Activated CD8-positive, alpha-beta memory T cell treated with anti-CD3 and anti-CD28 coated beads, Interleukin-2, amount 10 ng/mL, durations not matched to agents 7 days and 5 days (primary cell): ENCODE results near the gene TRIM44. TPM values are rescaled to one million over a fixed set of nuclear protein-coding genes. Genes with fewer than 3 reads are reported as not detected.
"Not testable (repeated sequence)": the region's sequence is repeated elsewhere in the genome, so short reads cannot be mapped to it uniquely, and the experiment has no call there.

Source experiments
- ATAC-seq: fragments of 150-1000 bp; cut with Tn5 transposase; one replicate; pipeline ENCODE4 v1.10.0; 2021; ENCODE audit warnings: moderate library complexity
- CTCF ChIA-PET: fragments of 350-600 bp; sonication (Branson Sonifier 250); formaldehyde crosslinking; loops from one replicate; lab custom pipeline; 2021; ENCODE audit warnings: antibody characterized with exemption; lab: Charles Lee
- DNase-seq: peaks from one replicate; pipeline ENCODE4 v3.0.0-alpha.2; 2020
- H3K27ac Mint-ChIP-seq: one replicate; pipeline ENCODE4 v1.8.0; 2021; ENCODE audit warnings: mild to moderate bottlenecking, mixed read lengths
- H3K27me3 Mint-ChIP-seq: one replicate; pipeline ENCODE4 v1.8.0; 2021; ENCODE audit warnings: mixed read lengths
- H3K36me3 Mint-ChIP-seq: one replicate; pipeline ENCODE4 v1.8.0; 2021; ENCODE audit warnings: mild to moderate bottlenecking, mixed read lengths
- H3K4me1 Mint-ChIP-seq: one replicate; pipeline ENCODE4 v1.8.0; 2021; ENCODE audit warnings: mixed read lengths
- H3K4me3 Mint-ChIP-seq: one replicate; pipeline ENCODE4 v1.8.0; 2021; ENCODE audit warnings: mild to moderate bottlenecking, moderate library complexity, mixed read lengths
- H3K9me3 Mint-ChIP-seq: one replicate; pipeline ENCODE4 v1.8.0; 2022; ENCODE audit warnings: low read depth, mixed read lengths
- total RNA-seq, 2 experiments: library from RNA; stranded (reverse); gene quantifications; one replicate each; pipeline ENCODE4 v1.2.3, GENCODE V29; 2021

Gene TRIM44
- total RNA-seq, 2 experiments from 2014 or later = 23.1 to 24.2 TPM

- CTCF ChIA-PET = interaction anchor here (1.8 kb wide), 1 partner anchor 8 kb away, joined by 4 read pairs; no protein-coding TSS in a partner anchor
- H3K27me3 Mint-ChIP-seq, H3K4me1 Mint-ChIP-seq, H3K36me3 Mint-ChIP-seq, H3K4me3 Mint-ChIP-seq, H3K9me3 Mint-ChIP-seq, DNase-seq, H3K27ac Mint-ChIP-seq, ATAC-seq: not testable (repeated sequence)
Measured at GRCh38 chr11:35777241-35777640, 114.7 kb downstream of the TRIM44 start.

GRCh38 chr11:35778943-35779342 lies 116.4 kb downstream of the TRIM44 start:
- H3K4me3 Mint-ChIP-seq, H3K4me1 Mint-ChIP-seq, H3K27ac Mint-ChIP-seq, CTCF ChIA-PET, H3K27me3 Mint-ChIP-seq, H3K9me3 Mint-ChIP-seq, DNase-seq, ATAC-seq, H3K36me3 Mint-ChIP-seq: not testable (repeated sequence)

GRCh38 chr11:35779409-35779808 lies 116.8 kb downstream of the TRIM44 start:
- CTCF ChIA-PET = interaction anchor here (0.7 kb wide), 1 partner anchor 177 kb away, joined by 3 read pairs; no protein-coding TSS in a partner anchor
- H3K27ac Mint-ChIP-seq = no peak overlapping the region
- H3K4me1 Mint-ChIP-seq = peaks cover 6% of the 10 kb centered on the region
- H3K9me3 Mint-ChIP-seq = peaks cover 6% of the 10 kb centered on the region
- H3K36me3 Mint-ChIP-seq = peaks cover 7% of the 10 kb centered on the region
- H3K4me3 Mint-ChIP-seq = no peak overlapping the region
- DNase-seq (no peak), ATAC-seq (no peak)
- no peaks in the 10 kb centered on the region for H3K27me3 Mint-ChIP-seq

GRCh38 chr11:35780951-35781860 lies 118.6 kb downstream of the TRIM44 start:
- H3K27ac Mint-ChIP-seq = no peak overlapping the region
- peaks cover 4% of the 10 kb centered on the region for H3K36me3 Mint-ChIP-seq
- no peaks in the 10 kb centered on the region for H3K27me3 Mint-ChIP-seq
- DNase-seq (no peak), ATAC-seq (no peak)
- H3K4me3 Mint-ChIP-seq = no peak overlapping the region
- peaks cover 17% of the 10 kb centered on the region for H3K4me1 Mint-ChIP-seq
- peaks cover 6% of the 10 kb centered on the region for H3K9me3 Mint-ChIP-seq
- CTCF ChIA-PET = interaction anchor here (1.4 kb wide), 1 partner anchor 165 kb away, joined by 3 read pairs; no protein-coding TSS in a partner anchor

- Mint-ChIP-seq H3K9me3 (peaks cover 6% of the 10 kb centered on the region), H3K27me3 (no peaks in the 10 kb centered on the region), H3K4me3 (no peak overlapping the region), H3K4me1 (peaks cover 20% of the 10 kb centered on the region), H3K36me3 (peaks cover 4% of the 10 kb centered on the region), H3K27ac (no peak overlapping the region)
- DNase-seq (no peak), ATAC-seq (no peak)
- CTCF ChIA-PET = interaction anchor here (1.4 kb wide), 1 partner anchor 166 kb away, joined by 3 read pairs; no protein-coding TSS in a partner anchor
Measured at GRCh38 chr11:35781861-35782470, 119.4 kb downstream of the TRIM44 start.

- Mint-ChIP-seq H3K4me3 (no peak overlapping the region), H3K27me3 (no peaks in the 10 kb centered on the region), H3K27ac (no peak overlapping the region), H3K36me3 (peaks cover 4% of the 10 kb centered on the region), H3K9me3 (peaks cover 3% of the 10 kb centered on the region), H3K4me1 (peaks cover 20% of the 10 kb centered on the region)
- CTCF ChIA-PET = no interaction called here
- DNase-seq = no peak
- ATAC-seq = no peak
Measured at GRCh38 chr11:35783809-35784208, 121.2 kb downstream of the TRIM44 start.

GRCh38 chr11:35784699-35785098 lies 122.1 kb downstream of the TRIM44 start:
- H3K4me1 Mint-ChIP-seq = peaks cover 20% of the 10 kb centered on the region
- ATAC-seq (no peak), DNase-seq (no peak)
- no peak overlapping the region for H3K27ac Mint-ChIP-seq
- no peaks in the 10 kb centered on the region for H3K9me3 Mint-ChIP-seq
- CTCF ChIA-PET = interaction anchor here (1.4 kb wide), 1 partner anchor 8 kb away, joined by 4 read pairs; no protein-coding TSS in a partner anchor
- H3K27me3 Mint-ChIP-seq = no peaks in the 10 kb centered on the region
- H3K4me3 Mint-ChIP-seq = no peak overlapping the region
- H3K36me3 Mint-ChIP-seq = peaks cover 4% of the 10 kb centered on the region

- ATAC-seq = no peak
- Mint-ChIP-seq H3K4me3 (no peak overlapping the region), H3K4me1 (peaks cover 20% of the 10 kb centered on the region), H3K27ac (no peak overlapping the region), H3K36me3 (peaks cover 4% of the 10 kb centered on the region), H3K27me3 (no peaks in the 10 kb centered on the region), H3K9me3 (no peaks in the 10 kb centered on the region)
- DNase-seq = no peak
- CTCF ChIA-PET = interaction anchor here (1.0 to 1.4 kb wide), 3 partner anchors 9 to 36 kb away, joined by 3 to 6 read pairs (median 4); no protein-coding TSS in a partner anchor
Measured at GRCh38 chr11:35785287-35786167, 123.0 kb downstream of the TRIM44 start.

GRCh38 chr11:35786188-35786587 lies 123.6 kb downstream of the TRIM44 start:
- CTCF ChIA-PET = interaction anchor here (1.0 to 1.4 kb wide), 2 partner anchors 19 to 36 kb away, joined by 3 to 6 read pairs; no protein-coding TSS in a partner anchor
- no peaks in the 10 kb centered on the region for H3K27me3 Mint-ChIP-seq
- no peaks in the 10 kb centered on the region for H3K9me3 Mint-ChIP-seq
- ATAC-seq = no peak
- peaks cover 3% of the 10 kb centered on the region for H3K36me3 Mint-ChIP-seq
- peaks cover 20% of the 10 kb centered on the region for H3K4me1 Mint-ChIP-seq
- H3K27ac Mint-ChIP-seq = no peak overlapping the region
- DNase-seq = no peak
- no peak overlapping the region for H3K4me3 Mint-ChIP-seq

- H3K4me1 Mint-ChIP-seq = peaks cover 20% of the 10 kb centered on the region
- DNase-seq (no peak), ATAC-seq (no peak)
- H3K4me3 Mint-ChIP-seq = no peak overlapping the region
- H3K27ac Mint-ChIP-seq = no peak overlapping the region
- no peaks in the 10 kb centered on the region for H3K27me3 Mint-ChIP-seq
- CTCF ChIA-PET = no interaction called here
- peaks cover 1% of the 10 kb centered on the region for H3K36me3 Mint-ChIP-seq
- H3K9me3 Mint-ChIP-seq = no peaks in the 10 kb centered on the region
Measured at GRCh38 chr11:35787013-35787504, 124.5 kb downstream of the TRIM44 start.

GRCh38 chr11:35787626-35788025 lies 125.1 kb downstream of the TRIM44 start:
- DNase-seq = no peak
- Mint-ChIP-seq H3K9me3 (no peaks in the 10 kb centered on the region), H3K27ac (no peak overlapping the region), H3K36me3 (peaks cover 1% of the 10 kb centered on the region), H3K4me3 (no peak overlapping the region), H3K4me1 (peaks cover 20% of the 10 kb centered on the region), H3K27me3 (no peaks in the 10 kb centered on the region)
- CTCF ChIA-PET = no interaction called here
- ATAC-seq = no peak

- Mint-ChIP-seq H3K9me3 (no peaks in the 10 kb centered on the region), H3K27me3 (no peaks in the 10 kb centered on the region), H3K36me3 (peaks cover 1% of the 10 kb centered on the region), H3K4me3 (no peak overlapping the region), H3K27ac (no peak overlapping the region), H3K4me1 (peaks cover 2% of the 10 kb centered on the region)
- CTCF ChIA-PET = interaction anchor here (3.5 kb wide), 1 partner anchor 31 kb away, joined by 13 read pairs; no protein-coding TSS in a partner anchor
- DNase-seq (no peak), ATAC-seq (no peak)
Measured at GRCh38 chr11:35791088-35791958, 128.7 kb downstream of the TRIM44 start.
